ENCODE data around the gene STMP1. TPM values are rescaled to one million over a fixed set of nuclear protein-coding genes. Genes with fewer than 3 reads are reported as not detected.

STMP1 gene
- polyA plus RNA-seq, 1 donor (not counting 4 experiments of a cell fraction or from before 2014, with no cell fraction given), result 30.5 TPM

DNA sequence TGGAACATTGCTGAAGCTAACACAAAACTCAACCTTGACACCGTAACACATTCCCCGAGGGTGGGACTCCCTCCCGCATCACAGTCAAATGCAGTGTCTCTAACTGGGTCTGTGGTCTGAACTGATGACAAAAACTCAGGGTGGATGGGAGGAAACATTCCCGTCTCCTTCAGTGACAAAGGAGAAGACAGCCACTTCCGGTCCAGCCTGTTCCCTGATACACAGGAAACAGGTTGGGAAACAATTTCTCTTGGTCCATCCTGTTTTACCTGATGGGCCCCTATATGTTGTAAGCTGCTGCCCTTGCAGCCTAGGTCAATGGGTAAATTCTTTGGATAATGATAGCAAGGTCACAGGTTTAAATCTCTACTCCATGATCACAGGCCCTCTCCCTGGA is 45.3 kb downstream of the STMP1 start:
- Histone ChIP-seq H3K9me3 (ENCODE audit: control insufficient read depth, low read depth, low read length) (no peaks in the 10 kb centered on the region), H3K79me2 (ENCODE audit: control insufficient read depth, insufficient read depth, low read length) (no peaks in the 10 kb centered on the region), H3K4me3 (ENCODE audit: control insufficient read depth in 2 of 3, extremely low read depth in 1 of 3, insufficient read depth in 2 of 3, low read depth in 1 of 3, low read length in 3 of 3) (no peak overlapping the region), H3K4me1 (ENCODE audit: control insufficient read depth, extremely low read depth, insufficient read depth, low read length) (peaks cover 34% of the 10 kb centered on the region), H3K27ac (ENCODE audit: control insufficient read depth, insufficient read depth, low read length) (peak overlapping the region; percentile 95), H2AFZ (ENCODE audit: control insufficient read depth, low read length) (no peak overlapping the region), H4K20me1 (ENCODE audit: control insufficient read depth, extremely low read depth, insufficient read depth, low read length) (no peaks in the 10 kb centered on the region), H3K9ac (ENCODE audit: control insufficient read depth, extremely low read depth, insufficient read depth, low read length) (peak overlapping the region; percentile 26), H3K27me3 (ENCODE audit: control insufficient read depth, extremely low read depth, insufficient read depth, low read length) (no peaks in the 10 kb centered on the region), H3K9me1 (ENCODE audit: control insufficient read depth, extremely low read depth, insufficient read depth, low read length) (no peaks in the 10 kb centered on the region), H3K4me2 (ENCODE audit: control insufficient read depth, extremely low read depth, insufficient read depth, low read depth, low read length) (peak overlapping the region; percentile 94), H3K36me3 (ENCODE audit: control insufficient read depth in 2 of 2, extremely low read depth in 1 of 2, insufficient read depth in 2 of 2, low read length in 2 of 2) (no peaks in the 10 kb centered on the region)
- FAIRE-seq (no peak), DNase-seq (ENCODE audit: low read depth, low spot score) (no peak)
- dilution Hi-C loops (cut with MboI; ENCODE audit: extremely low pct_ligation_motif_present, low sequenced_read_pairs), result no loop called here
- TF ChIP-seq EZH2 (IDR thresholded peaks at IDR 0.05; ENCODE audit: low read length), result no peak
- TF ChIP-seq, protein P1, sequence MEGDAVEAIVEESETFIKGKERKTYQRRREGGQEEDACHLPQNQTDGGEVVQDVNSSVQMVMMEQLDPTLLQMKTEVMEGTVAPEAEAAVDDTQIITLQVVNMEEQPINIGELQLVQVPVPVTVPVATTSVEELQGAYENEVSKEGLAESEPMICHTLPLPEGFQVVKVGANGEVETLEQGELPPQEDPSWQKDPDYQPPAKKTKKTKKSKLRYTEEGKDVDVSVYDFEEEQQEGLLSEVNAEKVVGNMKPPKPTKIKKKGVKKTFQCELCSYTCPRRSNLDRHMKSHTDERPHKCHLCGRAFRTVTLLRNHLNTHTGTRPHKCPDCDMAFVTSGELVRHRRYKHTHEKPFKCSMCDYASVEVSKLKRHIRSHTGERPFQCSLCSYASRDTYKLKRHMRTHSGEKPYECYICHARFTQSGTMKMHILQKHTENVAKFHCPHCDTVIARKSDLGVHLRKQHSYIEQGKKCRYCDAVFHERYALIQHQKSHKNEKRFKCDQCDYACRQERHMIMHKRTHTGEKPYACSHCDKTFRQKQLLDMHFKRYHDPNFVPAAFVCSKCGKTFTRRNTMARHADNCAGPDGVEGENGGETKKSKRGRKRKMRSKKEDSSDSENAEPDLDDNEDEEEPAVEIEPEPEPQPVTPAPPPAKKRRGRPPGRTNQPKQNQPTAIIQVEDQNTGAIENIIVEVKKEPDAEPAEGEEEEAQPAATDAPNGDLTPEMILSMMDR (optimal IDR thresholded peaks at IDR 0.05 in 1 of 3, IDR thresholded peaks at IDR 0.05 in 1 of 3, conservative IDR thresholded peaks at IDR 0.05 in 1 of 3; ENCODE audit: extremely low read depth in 1 of 3, insufficient read depth in 2 of 3, low read length in 3 of 3), result no peak

DNA sequence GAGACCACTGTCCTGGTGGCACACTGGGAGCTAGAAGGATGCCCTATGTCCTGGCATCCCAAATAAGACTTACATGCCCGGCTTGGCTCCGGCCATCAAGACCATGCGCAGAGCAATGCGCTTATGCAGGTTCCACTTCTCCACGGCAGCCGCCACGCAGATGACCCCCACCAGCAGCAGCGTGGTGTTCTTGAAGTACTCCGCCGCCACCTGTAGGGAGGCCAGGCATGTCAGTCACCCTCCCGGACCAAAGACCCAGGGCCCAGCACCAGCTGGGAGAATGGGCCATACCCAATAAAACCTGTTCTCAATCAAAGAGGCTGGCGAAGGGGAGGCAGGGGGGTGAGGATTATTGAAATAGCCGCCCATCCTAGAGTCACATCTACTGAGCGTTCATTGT is 45.7 kb downstream of the STMP1 start:
- Histone ChIP-seq H3K9me1 (ENCODE audit: control insufficient read depth, extremely low read depth, insufficient read depth, low read length) (no peaks in the 10 kb centered on the region), H3K27me3 (ENCODE audit: control insufficient read depth, extremely low read depth, insufficient read depth, low read length) (no peaks in the 10 kb centered on the region), H3K36me3 (ENCODE audit: control insufficient read depth in 2 of 2, extremely low read depth in 1 of 2, insufficient read depth in 2 of 2, low read length in 2 of 2) (no peaks in the 10 kb centered on the region), H3K9me3 (ENCODE audit: control insufficient read depth, low read depth, low read length) (no peaks in the 10 kb centered on the region), H3K4me2 (ENCODE audit: control insufficient read depth, extremely low read depth, insufficient read depth, low read depth, low read length) (peak overlapping the region; percentile 94), H3K4me3 (ENCODE audit: control insufficient read depth in 2 of 3, extremely low read depth in 1 of 3, insufficient read depth in 2 of 3, low read depth in 1 of 3, low read length in 3 of 3) (no peak overlapping the region), H3K9ac (ENCODE audit: control insufficient read depth, extremely low read depth, insufficient read depth, low read length) (no peak overlapping the region), H4K20me1 (ENCODE audit: control insufficient read depth, extremely low read depth, insufficient read depth, low read length) (no peaks in the 10 kb centered on the region), H2AFZ (ENCODE audit: control insufficient read depth, low read length) (no peak overlapping the region), H3K79me2 (ENCODE audit: control insufficient read depth, insufficient read depth, low read length) (no peaks in the 10 kb centered on the region), H3K4me1 (ENCODE audit: control insufficient read depth, extremely low read depth, insufficient read depth, low read length) (peaks cover 34% of the 10 kb centered on the region), H3K27ac (ENCODE audit: control insufficient read depth, insufficient read depth, low read length) (peak overlapping the region; percentile 95)
- dilution Hi-C loops (cut with MboI; ENCODE audit: extremely low pct_ligation_motif_present, low sequenced_read_pairs), result no loop called here
- DNase-seq (ENCODE audit: low read depth, low spot score) (no peak), FAIRE-seq (no peak)
- TF ChIP-seq, protein P1 (optimal IDR thresholded peaks at IDR 0.05 in 1 of 3, IDR thresholded peaks at IDR 0.05 in 1 of 3, conservative IDR thresholded peaks at IDR 0.05 in 1 of 3; ENCODE audit: extremely low read depth in 1 of 3, insufficient read depth in 2 of 3, low read length in 3 of 3), result no peak
- TF ChIP-seq EZH2 (IDR thresholded peaks at IDR 0.05; ENCODE audit: low read length), result no peak

All from keratinocyte (primary cell).